Measurements from ENCODE around the gene UBE2D2.

The UBE2D2 gene

GRCh38 chr5:139663207-139664085 is 102.3 kb downstream of the UBE2D2 start:
- DNase-seq: no peak

- DNase-seq: no peak
Measured at GRCh38 chr5:139664086-139664693, 103.1 kb downstream of the UBE2D2 start.

- no peak for DNase-seq
Measured at GRCh38 chr5:139664727-139665351, 103.7 kb downstream of the UBE2D2 start.

GRCh38 chr5:139665626-139666025 is 104.5 kb downstream of the UBE2D2 start:
- DNase-seq: no peak

- no peak for DNase-seq
Measured at GRCh38 chr5:139666551-139666950, 105.4 kb downstream of the UBE2D2 start.

- no peak for DNase-seq
Measured at GRCh38 chr5:139667001-139667729, 106.0 kb downstream of the UBE2D2 start.

- DNase-seq: no peak
Measured at GRCh38 chr5:139667730-139668063, 106.6 kb downstream of the UBE2D2 start.

- DNase-seq: no peak
Measured at GRCh38 chr5:139668064-139668880, 107.1 kb downstream of the UBE2D2 start.

- DNase-seq: no peak
Measured at GRCh38 chr5:139668924-139669661, 108.0 kb downstream of the UBE2D2 start.

- no peak for DNase-seq
Measured at GRCh38 chr5:139669662-139670368, 108.7 kb downstream of the UBE2D2 start.

GRCh38 chr5:139670369-139671095 is 109.4 kb downstream of the UBE2D2 start:
- DNase-seq: no peak

GRCh38 chr5:139671096-139671841 is 110.1 kb downstream of the UBE2D2 start:
- DNase-seq: no peak

GRCh38 chr5:139675213-139675612 is 114.1 kb downstream of the UBE2D2 start:
- DNase-seq: no peak

- no peak for DNase-seq
Measured at GRCh38 chr5:139675825-139676224, 114.7 kb downstream of the UBE2D2 start.

GRCh38 chr5:139676406-139676805 is 115.3 kb downstream of the UBE2D2 start:
- DNase-seq: no peak

GRCh38 chr5:139676951-139677735 is 116.0 kb downstream of the UBE2D2 start:
- DNase-seq: peak; percentile 50

Measured in NCI-H1694 (cell line).